Activated CD8-positive, alpha-beta memory T cell treated with anti-CD3 and anti-CD28 coated beads for 36 hours (primary cell): ENCODE measurements around the gene PLLP. TPM values are rescaled to one million over a fixed set of nuclear protein-coding genes. Genes with fewer than 3 reads are reported as not detected.

Experiments
- CTCF ChIA-PET: fragments of 350-600 bp; sonication (Branson Sonifier 250); formaldehyde crosslinking; loops from one replicate; lab custom pipeline; 2021; ENCODE audit warnings: antibody characterized with exemption; lab: Charles Lee
- POLR2A ChIA-PET: fragments of 350-600 bp; sonication (Branson Sonifier 250); formaldehyde crosslinking; loops from one replicate; lab custom pipeline; 2021; ENCODE audit warnings: antibody characterized with exemption; lab: Charles Lee
- total RNA-seq, 2 experiments: library from RNA; stranded (reverse); gene quantifications; one replicate each; pipeline ENCODE4 v1.2.3, GENCODE V29; 2021

PLLP gene
- total RNA-seq, 2 experiments from 2014 or later: 0.17 to 0.38 TPM

DNA sequence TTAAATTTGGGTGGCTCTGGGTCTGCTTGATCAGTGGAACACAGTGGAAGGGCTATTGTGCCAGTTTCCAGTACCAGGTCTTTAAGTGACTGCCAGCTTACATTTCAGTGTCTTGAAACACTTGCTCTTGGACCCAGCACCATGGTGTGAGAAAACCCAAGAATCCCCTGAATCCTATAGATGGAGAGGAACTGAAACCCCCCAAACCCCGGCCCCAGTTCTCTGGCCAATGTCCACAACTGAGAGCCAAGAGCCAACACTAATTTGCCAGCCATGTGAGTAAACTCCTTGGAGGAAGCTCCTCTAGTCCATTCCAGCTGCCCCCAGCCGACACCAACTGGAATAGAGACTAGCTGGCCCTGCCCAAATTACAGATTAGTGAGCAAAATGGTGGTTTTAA lies 41.8 kb downstream of the PLLP start:
- CTCF ChIA-PET: interaction anchor here (0.7 kb wide), 1 partner anchor 12 kb away, joined by 3 read pairs; no protein-coding TSS in a partner anchor
- POLR2A ChIA-PET: no interaction called here

DNA sequence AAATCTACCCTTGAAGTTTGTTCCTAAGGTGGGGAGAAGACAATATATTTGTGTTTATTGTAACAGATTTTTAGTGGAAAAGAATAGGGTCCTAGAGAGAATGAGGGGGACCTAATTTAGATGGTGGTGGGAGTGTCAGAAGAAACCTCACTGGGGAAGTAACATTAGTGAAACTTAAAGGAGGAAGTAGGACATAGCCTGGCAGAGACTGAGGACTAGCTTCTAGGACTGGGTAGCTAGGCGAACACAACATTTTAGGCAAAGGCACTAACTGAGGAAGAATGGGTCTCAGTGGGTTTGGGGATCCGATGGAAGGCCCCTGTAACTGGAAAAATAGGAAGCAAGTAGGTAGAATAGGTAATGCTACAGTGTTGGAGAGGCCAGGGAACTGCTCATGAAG lies 43.6 kb downstream of the PLLP start:
- ChIA-PET POLR2A (interaction anchor here (1.1 kb wide), 1 partner anchor 105 kb away, joined by 3 read pairs; no protein-coding TSS in a partner anchor), CTCF (no interaction called here)

DNA sequence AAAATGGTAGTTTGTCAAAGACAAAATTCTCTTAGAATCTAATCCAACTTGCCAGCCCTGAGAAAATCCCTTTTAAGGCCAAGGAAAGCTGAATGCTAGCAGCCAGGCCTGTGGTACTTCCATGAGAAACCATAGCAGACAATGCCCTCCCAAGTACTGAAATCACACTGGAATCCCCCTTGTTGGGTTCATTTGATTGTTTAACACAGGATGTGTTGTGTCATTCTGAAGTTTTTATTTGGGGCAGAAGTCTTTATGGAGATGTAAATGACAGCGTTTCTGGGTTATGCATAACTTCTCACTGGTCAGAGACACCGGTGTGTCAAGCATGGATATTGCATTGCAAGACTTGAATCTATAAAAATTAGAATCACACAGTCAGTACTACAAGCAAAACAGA lies 45.4 kb downstream of the PLLP start:
- CTCF ChIA-PET: no interaction called here
- POLR2A ChIA-PET: no interaction called here

DNA sequence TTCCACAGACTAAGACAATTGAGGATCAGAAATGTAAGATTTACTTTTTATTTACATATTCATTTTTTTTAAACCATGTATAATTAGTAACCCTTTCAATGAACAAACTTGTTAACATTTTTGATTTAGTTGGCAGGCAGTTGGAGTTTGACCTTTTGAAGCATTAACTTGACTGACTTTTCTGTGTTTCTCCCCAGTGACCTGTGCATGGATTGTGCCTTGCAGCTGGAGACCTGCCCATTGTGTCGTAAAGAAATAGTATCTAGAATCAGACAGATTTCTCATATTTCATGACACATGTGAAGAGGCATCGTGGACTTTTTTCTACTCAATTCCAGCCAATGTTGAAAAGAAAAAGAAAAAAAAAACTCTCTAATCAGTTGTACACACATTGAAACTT lies 45.8 kb downstream of the PLLP start:
- CTCF ChIA-PET: no interaction called here

DNA sequence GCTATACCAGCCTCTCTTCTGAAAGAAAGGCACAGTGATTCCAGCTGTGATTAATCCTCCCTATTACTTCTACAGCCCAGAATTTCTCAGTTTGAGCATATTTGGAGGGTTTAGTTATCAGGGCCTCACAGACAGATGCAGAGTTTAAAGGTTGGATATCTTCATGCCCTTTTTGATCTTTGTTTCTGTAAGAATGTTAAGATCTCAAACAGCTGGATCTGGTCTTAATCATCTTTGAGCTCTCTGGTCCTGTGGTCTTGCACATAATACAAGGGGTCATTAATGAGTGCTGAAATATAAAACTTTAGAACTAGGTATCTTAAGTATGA lies 48.5 kb downstream of the PLLP start:
- CTCF ChIA-PET: interaction anchor here (1.0 to 1.8 kb wide), 2 partner anchors 9 to 49 kb away, joined by 3 to 4 read pairs; partner anchors contain the start of gene ARL2BP

More for the DNA sequence above, 45.8 kb downstream of the PLLP start:
- POLR2A ChIA-PET: no interaction called here

DNA sequence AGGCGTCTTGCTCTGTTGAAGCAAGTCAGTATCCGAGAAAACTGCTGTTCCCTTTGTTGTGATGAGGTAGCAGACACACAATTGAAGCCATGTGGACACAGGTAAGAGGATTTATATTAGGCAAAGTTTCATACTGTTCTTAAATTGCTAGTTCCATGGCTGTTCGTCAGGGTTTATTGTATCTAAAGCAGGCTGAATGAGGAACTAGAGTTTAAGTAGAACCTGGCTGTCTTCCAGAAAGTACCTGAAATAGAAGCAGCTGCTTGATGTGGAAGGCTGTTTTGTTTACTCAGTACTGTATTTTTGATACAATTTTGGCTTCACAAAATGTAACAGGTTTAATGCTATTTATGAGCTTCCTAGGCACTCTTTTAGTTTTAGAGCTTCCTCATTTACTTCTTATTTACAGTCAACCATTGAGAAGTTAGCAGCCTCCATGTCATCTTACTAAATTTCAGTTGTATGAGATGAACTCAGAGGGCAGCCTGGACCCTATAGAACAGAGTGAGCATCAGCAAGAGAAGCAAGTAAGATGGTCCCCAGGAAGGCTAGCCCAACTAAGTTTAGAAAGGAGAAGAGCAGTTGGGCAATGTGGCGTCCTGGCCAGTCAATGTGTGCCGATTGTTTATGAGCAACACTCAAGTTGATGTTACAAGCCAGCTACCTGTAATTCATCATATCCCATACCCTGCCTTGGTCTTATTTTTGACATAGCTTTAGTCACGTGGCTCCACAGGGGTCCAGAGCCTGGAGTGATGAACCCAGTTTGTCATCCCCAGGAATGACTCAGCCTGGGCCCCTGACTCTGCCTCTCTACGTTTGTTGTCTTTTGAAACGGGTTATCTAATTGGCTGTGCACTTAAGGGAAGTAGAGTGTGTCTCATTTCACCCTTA lies 49.1 kb downstream of the PLLP start:
- POLR2A ChIA-PET: interaction anchor here (1.2 kb wide), 1 partner anchor 50 kb away, joined by 3 read pairs; the partner anchor contains the start of genes PSME3IP1 and RSPRY1
- CTCF ChIA-PET: interaction anchor here (1.0 to 1.8 kb wide), 2 partner anchors 10 to 48 kb away, joined by 3 to 4 read pairs; partner anchors contain the start of gene ARL2BP

More for the DNA sequence above, 48.5 kb downstream of the PLLP start:
- POLR2A ChIA-PET: interaction anchor here (1.2 kb wide), 1 partner anchor 50 kb away, joined by 3 read pairs; the partner anchor contains the start of genes PSME3IP1 and RSPRY1

DNA sequence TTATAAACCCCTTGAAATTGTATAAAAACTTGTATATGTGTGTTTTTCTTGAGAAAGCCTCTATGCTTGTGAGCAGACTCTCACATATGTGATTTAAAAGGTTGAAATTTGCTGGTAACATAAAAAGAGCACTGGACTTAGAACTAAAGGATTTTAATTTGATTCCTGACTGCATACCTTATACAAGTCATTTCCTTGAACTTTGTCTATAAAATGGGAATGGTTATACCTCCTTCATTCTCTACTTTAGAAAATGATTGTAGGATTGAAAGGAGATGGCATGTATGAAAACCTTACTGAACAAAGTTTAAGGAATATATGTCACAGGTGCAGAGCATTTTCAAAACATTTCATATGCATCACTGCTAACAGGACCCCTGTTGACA lies 49.8 kb downstream of the PLLP start:
- CTCF ChIA-PET: no interaction called here
- POLR2A ChIA-PET: interaction anchor here (1.2 kb wide), 1 partner anchor 49 kb away, joined by 3 read pairs; the partner anchor contains the start of genes PSME3IP1 and RSPRY1

DNA sequence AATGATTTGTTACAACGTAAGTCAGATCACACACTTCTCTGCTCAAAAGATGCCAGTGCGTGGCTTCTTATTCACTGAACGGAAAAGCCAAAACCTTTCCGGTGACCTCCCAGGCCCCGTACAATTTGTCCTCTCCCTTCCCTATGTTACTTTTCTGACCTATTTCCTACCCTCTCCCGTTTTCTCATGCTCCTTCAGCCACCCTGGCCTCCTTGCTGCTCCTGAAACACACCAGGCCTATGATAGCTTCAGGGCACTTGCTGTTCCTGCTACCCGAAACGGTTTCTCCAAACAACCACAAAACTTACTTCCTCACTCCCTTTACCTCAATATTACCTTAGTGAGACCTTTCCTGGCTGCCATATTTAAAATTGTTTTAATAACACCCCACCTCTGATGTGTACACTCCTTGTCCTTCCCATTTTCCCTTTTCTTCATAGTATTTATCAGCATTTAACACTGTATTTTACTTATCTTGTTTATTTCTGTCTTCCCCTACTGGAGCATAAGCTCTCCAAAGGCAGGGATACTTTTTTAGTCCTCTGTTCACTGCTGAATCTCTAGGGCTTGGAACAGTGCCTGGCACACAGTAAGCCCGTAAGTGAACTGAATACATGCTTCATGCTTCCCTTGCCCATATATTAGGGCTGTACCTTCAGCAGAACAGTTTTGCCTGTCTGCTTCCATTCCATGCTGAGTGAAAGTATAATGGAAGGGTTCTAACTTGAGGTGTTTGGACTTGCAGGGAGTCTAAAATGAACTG lies 50.3 kb downstream of the PLLP start:
- ChIA-PET POLR2A (no interaction called here), CTCF (no interaction called here)

DNA sequence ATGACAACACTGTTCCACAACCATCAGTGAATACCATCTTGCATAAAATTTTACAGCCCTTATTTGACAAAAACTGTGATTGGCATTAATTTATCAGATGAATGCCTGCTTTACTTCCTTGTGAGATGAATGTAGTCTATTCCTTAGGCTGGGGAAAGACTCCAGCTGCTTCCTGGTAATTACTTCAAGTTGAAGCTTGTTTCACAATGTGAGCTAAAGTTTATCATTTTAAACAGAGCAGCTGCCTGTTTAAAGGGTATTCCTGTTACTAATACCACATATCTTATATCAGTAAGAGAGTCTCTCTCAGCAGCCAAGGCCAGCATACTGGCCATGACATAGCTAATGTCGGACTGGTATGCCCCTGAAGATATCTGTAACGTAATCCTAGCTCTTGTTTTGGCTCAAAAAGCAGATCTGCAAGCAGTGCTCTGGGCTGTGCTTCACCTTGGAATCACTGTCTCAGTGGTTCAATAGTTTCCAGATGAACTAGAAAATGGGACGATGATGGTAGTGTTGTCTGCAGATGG lies 52.6 kb downstream of the PLLP start:
- CTCF ChIA-PET: no interaction called here

DNA sequence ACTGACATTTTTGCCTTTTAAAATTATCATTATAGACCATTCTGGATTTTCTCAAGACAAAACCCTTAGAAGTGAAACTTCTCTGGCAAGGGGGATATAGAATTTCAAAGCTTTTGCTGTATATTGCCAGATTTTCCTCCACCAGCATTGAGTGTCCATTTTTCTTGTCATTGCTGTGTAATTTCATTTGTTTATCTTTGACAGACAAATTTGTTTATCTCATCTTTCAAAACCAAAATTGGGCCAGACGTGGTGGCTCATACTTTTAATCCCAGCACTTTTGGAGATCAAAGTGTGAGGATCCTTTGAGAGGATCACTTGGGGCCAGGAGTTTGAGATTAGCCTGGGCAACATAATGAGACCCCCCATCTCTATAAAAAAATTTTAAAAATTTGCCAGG lies 55.4 kb downstream of the PLLP start:
- ChIA-PET CTCF (no interaction called here), POLR2A (no interaction called here)

More for the DNA sequence above, 52.6 kb downstream of the PLLP start:
- POLR2A ChIA-PET: no interaction called here

DNA sequence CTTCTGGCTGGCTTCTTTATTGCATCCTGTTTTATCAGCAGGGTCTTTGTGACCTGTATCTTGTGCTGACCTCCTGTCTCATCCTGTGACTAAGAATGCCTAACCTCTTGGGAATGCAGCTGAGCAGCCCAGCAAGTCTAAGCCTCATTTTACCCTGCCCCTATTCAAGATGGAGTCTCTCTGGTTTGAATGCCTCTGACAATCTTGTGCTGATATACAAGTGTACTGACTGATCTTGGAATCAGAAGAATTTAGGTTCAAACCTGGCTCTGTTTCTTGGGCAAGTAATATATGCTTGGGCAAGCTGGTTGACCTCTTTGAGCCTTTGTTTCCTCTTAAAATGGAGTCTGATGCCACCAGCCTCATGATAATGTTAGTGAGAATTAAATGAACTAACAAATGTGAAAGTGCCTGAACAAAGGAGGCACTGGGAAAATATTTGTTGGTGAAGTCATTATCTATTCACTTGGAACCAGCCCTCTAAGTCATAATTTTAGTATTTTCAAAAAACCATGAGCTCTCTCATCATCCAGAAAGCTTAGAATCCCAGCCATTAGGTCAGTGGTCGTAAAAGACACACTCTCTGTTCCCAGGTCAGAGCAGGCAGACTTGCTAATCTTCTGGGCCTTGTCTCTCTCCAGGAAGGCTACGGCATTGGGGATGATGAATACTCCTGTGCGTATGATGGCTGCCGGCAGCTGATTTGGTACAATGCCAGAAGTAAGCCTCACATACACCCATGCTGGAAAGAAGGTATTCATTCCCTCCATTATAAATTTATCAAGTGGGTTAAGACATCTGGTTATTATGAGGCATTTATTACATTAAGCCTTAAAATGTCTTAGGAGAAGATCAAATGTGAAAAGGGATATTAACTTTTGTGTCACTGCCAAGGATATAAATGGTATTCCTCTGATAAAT lies 57.5 kb downstream of the PLLP start:
- CTCF ChIA-PET: no interaction called here
- POLR2A ChIA-PET: no interaction called here

DNA sequence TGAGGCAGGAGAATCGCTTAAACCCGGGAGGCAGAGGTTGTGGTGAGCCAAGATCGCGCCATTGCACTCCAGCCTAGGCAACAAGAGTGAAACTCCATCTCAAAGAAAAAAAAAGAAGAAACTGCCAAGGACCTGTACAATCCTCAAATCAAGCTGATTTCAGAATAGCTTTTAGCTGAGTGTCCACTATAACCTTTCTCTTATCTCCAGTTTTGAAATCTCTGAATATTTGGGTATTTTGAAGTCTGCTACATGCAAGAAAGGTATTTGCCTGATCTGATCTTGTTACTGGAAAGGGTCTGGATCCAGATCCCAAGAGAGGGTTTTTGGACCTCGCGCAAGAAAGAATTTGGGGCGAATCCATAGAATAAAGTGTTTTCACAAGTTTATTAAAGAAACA lies 58.5 kb downstream of the PLLP start:
- POLR2A ChIA-PET: no interaction called here
- CTCF ChIA-PET: no interaction called here

DNA sequence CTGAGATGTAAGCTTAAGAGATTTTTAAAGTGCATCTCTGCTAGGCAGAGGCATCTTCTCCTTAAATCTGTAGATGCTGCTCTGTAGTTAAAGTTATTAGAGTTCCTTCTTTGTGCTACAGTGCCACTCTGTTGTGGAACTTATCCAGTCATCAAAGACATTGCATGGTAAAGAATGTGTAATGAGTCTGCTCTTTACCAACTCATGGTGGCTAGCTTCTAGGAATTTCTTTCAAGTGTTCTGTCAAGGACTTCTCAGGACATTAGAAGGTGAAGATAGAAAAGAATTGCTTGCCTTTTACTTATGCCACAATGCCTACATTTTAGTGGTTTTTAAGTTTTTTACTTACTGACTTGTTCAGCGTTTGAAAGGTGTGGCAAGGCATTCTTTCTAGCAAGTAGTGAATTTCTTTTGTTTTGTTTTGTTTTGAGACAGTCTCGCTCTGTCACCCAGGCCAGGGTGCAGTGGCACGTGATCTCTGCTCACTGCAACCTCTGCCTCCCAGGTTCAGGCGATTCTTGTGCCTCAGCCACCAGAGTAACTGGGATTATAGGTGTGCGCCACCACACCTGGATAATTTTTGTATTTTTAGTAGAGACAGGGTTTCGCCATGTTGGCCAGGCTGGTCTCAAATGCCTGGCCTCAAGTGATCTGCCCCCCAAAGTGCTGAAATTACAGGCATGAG lies 59.7 kb downstream of the PLLP start:
- CTCF ChIA-PET: interaction anchor here (1.0 kb wide), 1 partner anchor 14 kb away, joined by 3 read pairs; no protein-coding TSS in a partner anchor
- POLR2A ChIA-PET: no interaction called here

DNA sequence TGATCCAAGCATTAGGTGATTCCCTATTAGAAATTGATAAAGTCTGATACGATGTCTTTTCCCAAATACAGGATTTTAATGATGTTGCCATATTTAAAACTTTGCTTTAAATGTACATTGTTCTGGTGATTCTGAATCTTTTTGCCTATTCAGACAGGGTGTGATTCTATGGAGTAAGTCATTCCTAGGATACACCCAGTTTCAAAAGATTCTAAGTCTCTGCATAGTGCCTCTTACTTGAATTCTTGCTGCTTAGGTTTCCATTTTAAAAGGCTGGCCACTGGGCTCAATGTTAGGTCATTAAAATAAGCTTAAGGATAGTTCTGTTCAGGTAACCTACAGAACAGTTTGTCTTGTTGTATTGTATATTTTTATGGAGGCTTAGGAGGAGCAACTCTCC lies 61.4 kb downstream of the PLLP start:
- CTCF ChIA-PET: no interaction called here
- POLR2A ChIA-PET: no interaction called here

DNA sequence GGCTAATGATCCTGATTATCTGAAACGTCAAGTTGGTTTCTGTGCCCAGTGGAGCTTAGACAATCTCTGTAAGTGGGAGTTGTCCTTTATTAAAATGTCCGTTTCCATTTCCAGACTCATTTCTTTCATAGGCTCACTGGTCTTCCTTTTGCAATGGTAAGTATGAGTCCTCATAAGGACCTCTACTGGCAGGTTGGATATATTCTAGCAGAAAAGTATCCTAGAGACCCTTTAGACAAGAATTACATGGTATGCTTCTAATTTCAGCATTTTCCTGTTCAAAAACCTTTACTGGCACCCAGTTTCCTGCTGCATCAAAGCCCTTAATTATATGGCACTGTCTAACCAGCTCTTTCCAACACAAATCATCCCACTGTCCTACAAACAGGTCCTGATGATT lies 67.5 kb downstream of the PLLP start:
- POLR2A ChIA-PET: no interaction called here

DNA sequence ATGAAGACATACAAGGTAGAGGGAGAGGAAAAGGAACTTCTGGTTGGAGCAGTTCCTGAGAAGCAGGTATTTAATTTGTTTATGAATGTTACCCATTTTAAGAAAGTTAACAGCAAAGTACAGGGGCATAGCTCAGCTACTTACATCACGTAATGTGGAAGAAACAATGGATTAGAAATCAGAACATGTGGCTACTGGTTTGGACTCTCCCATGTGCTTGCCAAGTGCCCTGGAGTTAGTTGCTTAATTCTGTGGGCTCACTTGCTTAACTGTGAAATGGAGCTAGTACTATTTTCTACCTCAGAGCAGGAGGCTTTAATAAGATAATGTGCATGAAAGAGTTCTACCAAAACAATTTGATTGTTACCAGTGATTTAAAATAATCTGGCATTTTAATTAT lies 71.0 kb downstream of the PLLP start:
- POLR2A ChIA-PET: no interaction called here
- CTCF ChIA-PET: no interaction called here

More for the DNA sequence above, 67.5 kb downstream of the PLLP start:
- CTCF ChIA-PET: no interaction called here

DNA sequence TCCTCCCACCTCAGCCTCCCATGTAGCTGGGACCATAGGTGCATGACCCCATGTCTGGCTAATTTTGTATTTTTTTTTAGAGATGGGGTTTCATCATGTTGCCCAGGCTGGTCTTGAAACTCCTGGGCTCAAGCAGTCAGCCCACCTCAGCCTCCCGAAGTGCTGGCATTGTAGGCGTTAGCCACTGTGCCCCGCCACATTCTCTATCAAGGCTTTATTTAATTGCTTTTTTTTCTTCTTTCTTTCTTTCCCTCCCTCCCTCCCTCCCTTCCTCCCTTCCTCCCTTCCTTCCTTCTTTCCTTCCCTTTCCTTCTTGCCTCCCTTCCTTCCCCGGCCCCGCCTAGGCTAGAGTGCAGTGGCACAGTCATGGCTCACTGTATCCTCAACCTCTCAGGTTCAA lies 74.7 kb downstream of the PLLP start:
- ChIA-PET POLR2A (no interaction called here), CTCF (no interaction called here)

DNA sequence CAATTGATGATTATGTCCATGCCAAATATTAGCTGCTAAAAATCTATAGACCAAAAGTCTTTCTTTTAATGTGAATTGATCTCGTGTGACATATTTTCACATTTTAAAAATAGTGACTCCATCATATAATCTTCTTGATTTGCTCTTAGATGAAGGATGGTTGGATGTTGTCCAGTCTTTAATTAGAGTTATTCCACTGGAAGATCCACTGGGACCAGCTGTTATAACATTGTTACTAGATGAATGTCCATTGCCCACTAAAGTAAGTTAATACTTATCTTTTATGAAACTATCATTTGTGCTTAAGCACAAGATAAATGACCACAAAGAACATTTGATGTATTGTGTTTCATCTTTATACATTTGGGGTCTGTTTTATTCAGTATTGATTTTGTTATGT lies 75.5 kb downstream of the PLLP start:
- ChIA-PET CTCF (interaction anchor here (0.5 kb wide), 1 partner anchor 206 kb away, joined by 3 read pairs; no protein-coding TSS in a partner anchor), POLR2A (no interaction called here)
